Activated T-cell treated with anti-CD3 and anti-CD28 coated beads, Interleukin-2, amount 50 U/mL, for 48 hours (primary cell): ENCODE data around the gene NKX2-1.
"Not testable (repeated sequence)": the region's sequence is repeated elsewhere in the genome, so short reads cannot be mapped to it uniquely, and the experiment has no call there.

Experiments
- DNase-seq, 2 experiments: peaks; one replicate each; pipeline ENCODE4 v3.0.0-alpha.2; 2020

Gene NKX2-1

DNA sequence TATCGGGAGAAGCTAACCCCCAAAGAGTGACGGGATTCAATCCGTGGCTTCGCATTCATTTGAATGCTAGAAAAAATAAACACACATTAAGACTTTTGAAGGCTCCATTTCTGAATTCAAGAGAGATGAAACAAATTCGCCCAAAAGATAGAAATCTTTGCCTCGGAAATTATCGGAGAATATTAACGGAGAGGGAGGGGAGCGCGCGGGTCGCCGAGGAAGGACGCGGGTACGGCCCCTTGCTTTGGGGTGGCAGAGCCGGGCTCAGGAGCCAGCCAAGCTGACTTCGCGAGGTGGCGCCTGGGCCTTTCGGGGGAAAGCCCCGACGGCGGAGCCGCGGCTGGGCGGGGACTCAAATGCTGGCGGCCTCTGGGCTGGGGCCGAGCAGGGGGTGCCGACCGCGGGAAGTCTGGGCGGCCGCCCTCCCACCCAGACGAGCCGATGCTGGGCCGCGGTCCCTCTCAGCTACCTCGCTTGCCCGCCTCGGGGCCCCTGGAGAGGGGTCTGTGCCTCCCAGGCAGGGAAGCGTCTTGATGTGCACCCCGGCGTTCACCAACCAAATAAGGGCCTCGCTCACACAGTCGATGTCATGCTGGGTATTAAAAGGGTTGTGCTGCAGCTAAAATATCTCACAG is 14.7 kb downstream of the NKX2-1 start:
- no peak for DNase-seq

- no peak for DNase-seq
Observed at GRCh38 chr14:36504771-36505175, 15.3 kb downstream of the NKX2-1 start.

DNA sequence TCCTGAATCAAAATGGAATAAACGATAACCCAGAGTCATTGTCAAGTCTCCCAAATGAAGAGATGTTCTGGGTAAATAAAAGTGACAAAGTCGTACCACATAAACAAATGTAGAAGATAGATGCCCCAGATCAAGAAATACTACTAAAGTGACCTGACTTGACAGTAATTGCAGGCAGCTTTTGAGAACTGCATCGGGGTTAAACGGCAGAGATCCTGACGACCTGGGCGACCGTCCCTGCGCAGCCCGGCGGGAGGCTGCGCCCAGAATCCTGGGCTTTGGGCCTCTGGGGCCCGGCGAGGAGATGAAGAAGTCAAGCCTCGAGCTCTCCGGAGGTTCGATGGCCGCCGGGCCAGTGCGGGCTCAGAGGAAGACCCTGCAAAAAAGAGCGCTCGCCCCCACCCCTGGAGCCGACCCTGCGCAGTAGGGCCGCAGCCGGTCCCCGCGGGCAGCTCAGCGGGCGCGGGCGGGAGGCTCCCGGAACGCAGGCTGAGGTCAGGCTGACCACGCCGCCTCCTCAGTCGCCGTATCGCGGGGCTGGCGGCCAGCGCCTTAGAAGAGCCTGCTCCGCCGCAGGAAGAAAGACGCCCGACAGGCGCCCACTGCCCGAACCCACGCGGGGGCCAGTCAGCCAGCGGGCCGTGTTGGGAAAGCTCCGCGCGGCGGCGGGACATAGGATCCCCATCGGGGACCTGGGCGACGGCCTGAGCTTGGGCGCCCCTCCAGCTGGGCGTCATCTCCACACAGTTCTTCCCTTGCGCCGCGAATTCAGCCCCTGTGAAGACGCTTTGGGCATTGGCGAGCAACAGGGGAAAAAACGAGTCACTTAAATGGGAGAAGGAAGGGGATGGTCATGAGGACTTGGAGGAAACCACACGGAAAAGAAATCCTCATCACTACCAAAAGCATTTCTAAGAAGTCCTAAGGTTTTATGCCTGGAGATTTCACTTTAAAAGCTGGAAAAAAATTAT is 16.0 kb downstream of the NKX2-1 start:
- DNase-seq, result no peak

DNA sequence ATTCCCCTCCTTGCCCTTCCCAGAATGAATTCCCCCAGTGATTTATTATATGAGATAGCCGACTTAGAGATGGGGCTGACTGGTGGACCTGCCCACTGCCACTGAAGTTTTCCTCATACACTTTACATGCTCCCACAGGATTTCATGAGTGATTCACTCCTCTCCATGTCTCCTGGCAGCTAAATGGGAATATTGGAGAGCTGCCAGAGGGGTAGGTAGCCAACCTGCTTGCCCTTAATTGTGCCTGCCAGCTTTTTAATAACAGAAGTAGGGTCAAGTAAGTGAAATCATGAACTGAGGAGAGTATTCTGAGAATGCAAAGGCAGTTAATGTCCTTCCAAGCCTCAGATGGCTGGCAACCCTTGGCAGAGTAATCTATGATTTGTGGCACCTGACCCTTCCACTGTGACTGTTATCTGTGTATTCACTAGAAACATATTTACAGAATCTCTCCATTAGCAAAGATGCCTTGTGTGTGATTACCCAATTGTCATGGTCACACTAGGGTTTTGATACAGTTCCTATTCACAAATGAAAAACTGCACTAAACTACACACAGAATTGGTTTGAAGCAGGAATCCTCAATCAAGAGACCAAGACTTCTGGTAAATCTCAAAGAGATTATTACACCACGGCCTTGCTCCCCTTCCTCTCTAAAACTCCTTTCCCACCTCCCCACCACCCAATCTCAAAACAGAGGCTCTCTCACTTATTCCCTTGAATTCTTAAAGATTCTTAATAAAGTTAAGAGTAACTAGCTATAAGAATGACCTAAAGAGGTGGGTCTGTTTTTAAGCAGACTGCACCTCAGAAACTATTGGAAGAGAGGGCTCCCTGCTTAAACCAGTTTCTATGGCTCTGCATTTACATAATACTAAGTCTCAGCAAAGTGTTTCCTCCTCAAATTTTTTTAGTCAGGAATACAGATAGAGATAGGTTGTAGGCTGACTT is 17.2 kb downstream of the NKX2-1 start:
- DNase-seq, result no peak

DNA sequence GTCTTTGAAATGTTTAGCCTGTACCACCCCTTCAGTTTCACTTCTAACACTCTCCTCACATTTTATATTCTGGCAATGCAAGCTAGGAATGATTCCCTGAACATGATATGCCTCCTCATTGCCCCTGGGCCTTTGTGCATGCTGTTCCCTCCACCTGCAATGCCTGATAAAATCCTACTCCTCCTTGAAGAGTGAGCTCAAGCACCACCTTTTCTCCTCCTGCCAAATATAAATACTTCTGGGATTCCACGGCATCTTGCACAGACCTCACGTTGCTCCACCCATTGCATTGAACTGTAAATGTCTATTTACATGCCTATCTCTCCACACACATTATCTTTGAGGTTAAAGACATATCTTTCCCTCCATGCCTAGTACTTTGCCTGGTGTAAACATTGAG is 21.1 kb downstream of the NKX2-1 start:
- no peak for DNase-seq

DNA sequence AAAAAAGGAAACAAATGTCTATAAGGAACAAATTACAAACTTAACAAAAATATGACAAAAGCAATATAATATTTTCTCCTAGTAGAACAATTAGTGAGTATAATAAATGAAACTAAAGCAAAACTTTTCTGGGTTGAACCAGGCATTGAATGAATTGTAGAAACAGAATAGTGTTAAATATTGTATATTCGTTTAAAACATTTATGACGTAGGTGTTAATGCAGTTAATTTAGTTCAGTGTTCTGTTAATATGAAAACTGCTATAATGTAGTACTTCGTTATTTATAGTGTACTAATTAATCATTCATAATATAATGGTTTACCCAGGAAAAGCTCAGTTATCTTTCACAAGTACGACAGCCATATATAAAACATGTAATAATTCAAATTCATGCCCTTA is 23.7 kb downstream of the NKX2-1 start:
- DNase-seq, result no peak

GRCh38 chr14:36495666-36496065 is 24.4 kb downstream of the NKX2-1 start:
- no peak for DNase-seq

GRCh38 chr14:36493761-36494160 is 26.3 kb downstream of the NKX2-1 start:
- DNase-seq, result no peak

- DNase-seq, result no peak
Observed at GRCh38 chr14:36485773-36486172, 34.3 kb downstream of the NKX2-1 start.

GRCh38 chr14:36479344-36479743 is 40.7 kb downstream of the NKX2-1 start:
- DNase-seq, result no peak

GRCh38 chr14:36478782-36479181 is 41.2 kb downstream of the NKX2-1 start:
- DNase-seq, result no peak

DNA sequence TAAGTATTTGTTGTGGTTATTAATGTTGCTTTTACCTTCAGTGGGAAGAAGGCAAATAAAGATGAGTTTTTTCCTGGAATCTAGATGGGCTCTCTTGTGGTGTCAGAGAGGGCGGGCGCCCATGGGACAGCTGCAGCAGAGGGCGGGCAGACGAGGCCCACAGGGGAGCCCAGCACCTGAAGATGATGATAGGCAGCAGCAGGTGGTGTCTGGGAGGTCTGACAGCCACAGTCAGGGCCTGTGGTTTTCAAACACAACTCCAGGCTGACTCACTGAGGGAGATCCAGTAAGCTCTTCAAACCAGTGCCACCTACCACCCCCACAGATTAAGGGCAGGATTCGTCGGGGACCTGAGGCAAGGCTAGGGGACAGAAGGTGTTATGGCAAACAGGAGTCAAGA is 42.8 kb downstream of the NKX2-1 start:
- DNase-seq, result peak; percentile 17 to 19

DNA sequence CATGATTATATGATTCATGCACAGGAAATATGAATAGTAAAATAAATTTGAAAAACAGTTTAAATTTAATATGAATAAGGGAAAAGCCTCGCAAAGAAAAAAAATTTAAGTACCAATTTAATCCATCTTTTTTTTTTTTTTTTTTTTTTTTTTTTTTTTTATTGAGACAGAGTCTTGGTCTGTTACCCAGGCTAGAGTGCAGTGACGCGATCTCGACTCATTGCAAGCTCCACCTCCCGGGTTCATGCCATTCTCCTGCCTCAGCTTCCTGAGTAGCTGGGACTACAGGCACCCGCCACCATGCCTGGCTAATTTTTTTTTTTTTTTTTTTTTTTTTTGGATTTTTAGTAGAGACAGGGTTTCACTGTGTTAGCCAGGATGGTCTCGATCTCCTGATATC is 44.0 kb downstream of the NKX2-1 start:
- DNase-seq, result not testable (repeated sequence)

GRCh38 chr14:36474593-36474992 is 45.4 kb downstream of the NKX2-1 start:
- DNase-seq, result no peak

DNA sequence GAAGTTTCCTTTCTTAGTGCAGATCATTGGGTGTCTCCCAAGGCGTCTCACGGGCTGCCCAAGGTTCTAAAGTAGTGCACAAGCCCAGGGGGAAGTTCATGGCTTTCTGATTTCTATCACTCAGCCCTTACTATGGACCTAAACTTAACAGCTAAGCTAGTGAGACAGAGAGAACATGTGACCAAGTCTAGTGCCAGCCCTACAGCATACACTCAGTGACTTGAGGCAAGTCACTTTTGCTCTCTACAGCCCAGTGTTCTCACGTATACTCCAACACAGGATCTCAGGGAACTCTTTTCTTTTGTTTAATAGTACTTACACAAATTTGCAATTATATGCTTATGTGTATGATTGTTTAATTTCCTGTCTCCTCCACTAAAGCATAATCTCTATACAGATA is 48.6 kb downstream of the NKX2-1 start:
- DNase-seq, result no peak

DNA sequence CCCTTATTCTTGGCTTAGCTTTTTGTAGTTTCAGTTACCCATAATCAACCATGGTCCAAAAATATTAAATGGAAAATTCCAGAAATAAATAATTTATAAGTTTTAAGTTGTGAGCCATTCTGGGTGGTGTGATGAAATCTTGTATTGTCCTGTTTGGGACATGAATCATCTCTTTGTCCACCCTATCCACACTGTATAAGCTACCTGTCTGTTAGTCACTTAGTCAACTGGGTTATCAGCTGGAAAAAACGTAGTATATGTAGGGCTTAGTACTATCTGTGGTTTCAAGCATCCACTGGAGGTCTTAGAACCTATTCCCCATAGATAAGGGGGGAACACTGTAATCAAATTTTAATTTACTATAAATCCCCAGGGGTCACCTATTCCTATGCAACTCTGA is 52.7 kb downstream of the NKX2-1 start:
- no peak for DNase-seq
